Subcutaneous adipose tissue (tissue), 4 donors: ENCODE data around the gene HOXB5. TPM values are rescaled to one million over a fixed set of nuclear protein-coding genes. Genes with fewer than 3 reads are reported as not detected.

Experiments
- CTCF ChIP-seq: fragments of 450-650 bp; IDR thresholded peaks from one replicate; pipeline ENCODE4 v1.5.1; 2016; ENCODE audit warnings: low read depth, mild to moderate bottlenecking, control low read depth, antibody characterized with exemption, moderate library complexity
- total RNA-seq, 4 donors: library from RNA; depleted of rRNA; stranded (reverse); fragments of >200 nt; gene quantifications; one replicate each; pipeline ENCODE4 v1.1.0, GENCODE V29; 2016

The HOXB5 gene
- total RNA-seq, 4 donors from 2014 or later, result 0.22 to 0.51 (median 0.35) TPM

- TF ChIP-seq CTCF, result no peak
Measured at GRCh38 chr17:48596000-48596734, 2.6 kb upstream of the HOXB5 start.

- TF ChIP-seq CTCF, result no peak
Measured at GRCh38 chr17:48595278-48595999, 1.9 kb upstream of the HOXB5 start.

GRCh38 chr17:48594538-48595277 lies 1.1 kb upstream of the HOXB5 start:
- TF ChIP-seq CTCF, result no peak

- TF ChIP-seq CTCF, result no peak
Measured at GRCh38 chr17:48593840-48594537, 410 bp upstream of the HOXB5 start.

- TF ChIP-seq CTCF, result no peak
Measured at GRCh38 chr17:48592577-48592976, 1.0 kb downstream of the HOXB5 start.

GRCh38 chr17:48592057-48592514 lies 1.5 kb downstream of the HOXB5 start:
- TF ChIP-seq CTCF, result no peak
